Measurements from ENCODE around the gene BUB1B.
"Not testable (repeated sequence)": the region's sequence is repeated elsewhere in the genome, so short reads cannot be mapped to it uniquely, and the experiment has no call there.

BUB1B gene

GRCh38 chr15:40151991-40152390, 8.9 kb upstream of the BUB1B start:
- TF ChIP-seq CTCF (IDR thresholded peaks at IDR 0.05; ENCODE audit: low read depth, low read length, missing control alignments): no peak
- no peak for DNase-seq (ENCODE audit: extremely low read depth, low read depth)
- no peak overlapping the region for H3K4me3 ChIP-seq (replicated peaks; ENCODE audit: low read depth, low read length)

- DNase-seq (ENCODE audit: extremely low read depth, low read depth): not testable (repeated sequence)
Observed at GRCh38 chr15:40154821-40155220, 6.0 kb upstream of the BUB1B start.

GRCh38 chr15:40155270-40155910, 5.5 kb upstream of the BUB1B start:
- no peak for DNase-seq (ENCODE audit: extremely low read depth, low read depth)
- no peak for TF ChIP-seq CTCF (IDR thresholded peaks at IDR 0.05; ENCODE audit: low read depth, low read length, missing control alignments)
- H3K4me3 ChIP-seq (replicated peaks; ENCODE audit: low read depth, low read length): no peak overlapping the region

More at GRCh38 chr15:40154821-40155220, 6.0 kb upstream of the BUB1B start:
- not testable (repeated sequence) for H3K4me3 ChIP-seq (replicated peaks; ENCODE audit: low read depth, low read length)

DNA sequence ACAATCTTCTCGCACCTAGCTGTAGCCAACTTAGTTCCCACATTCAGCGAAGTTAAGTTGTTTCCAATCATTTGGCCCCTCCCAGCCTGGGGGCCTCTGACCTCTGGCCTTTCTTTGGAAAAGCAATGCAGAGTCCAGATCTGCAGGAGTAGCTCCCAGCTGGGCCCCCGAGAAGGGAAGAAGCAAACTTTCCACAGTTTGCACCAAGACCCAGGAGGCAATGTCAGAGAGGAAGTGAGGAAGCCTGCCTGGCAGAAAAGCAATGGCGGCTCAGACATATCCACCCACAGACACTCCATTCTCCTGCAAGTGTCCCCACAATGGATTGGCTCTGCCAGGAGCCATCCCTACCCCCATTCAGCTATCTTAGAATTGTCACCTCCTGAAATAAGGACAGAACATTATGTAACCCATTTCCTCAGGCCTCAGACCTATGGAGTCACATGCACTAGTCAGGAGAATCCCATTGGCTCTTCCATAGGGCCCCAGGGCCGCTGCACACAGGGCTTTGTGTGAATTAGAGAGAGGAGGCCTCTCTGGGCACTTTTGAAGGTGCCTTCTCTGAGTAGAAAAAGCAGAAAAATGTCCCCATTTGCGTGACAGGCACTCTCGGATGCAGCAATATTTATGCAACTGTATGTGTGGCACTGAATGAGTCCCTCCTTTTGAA, 3.0 kb upstream of the BUB1B start:
- no peak for TF ChIP-seq CTCF (IDR thresholded peaks at IDR 0.05; ENCODE audit: low read depth, low read length, missing control alignments)
- H3K4me3 ChIP-seq (replicated peaks; ENCODE audit: low read depth, low read length): no peak overlapping the region
- no peak for DNase-seq (ENCODE audit: extremely low read depth, low read depth)

- no peak overlapping the region for H3K4me3 ChIP-seq (replicated peaks; ENCODE audit: low read depth, low read length)
- DNase-seq (ENCODE audit: extremely low read depth, low read depth): no peak
- no peak for TF ChIP-seq CTCF (IDR thresholded peaks at IDR 0.05; ENCODE audit: low read depth, low read length, missing control alignments)
Observed at GRCh38 chr15:40160021-40160420, 848 bp upstream of the BUB1B start.

- TF ChIP-seq CTCF (IDR thresholded peaks at IDR 0.05; ENCODE audit: low read depth, low read length, missing control alignments): no peak
- H3K4me3 ChIP-seq (replicated peaks; ENCODE audit: low read depth, low read length): peak overlapping the region; percentile 78
- no peak for DNase-seq (ENCODE audit: extremely low read depth, low read depth)
Observed at GRCh38 chr15:40161693-40162391, 973 bp downstream of the BUB1B start.

- TF ChIP-seq CTCF (IDR thresholded peaks at IDR 0.05; ENCODE audit: low read depth, low read length, missing control alignments): no peak
- peak overlapping the region; percentile 78 for H3K4me3 ChIP-seq (replicated peaks; ENCODE audit: low read depth, low read length)
- DNase-seq (ENCODE audit: extremely low read depth, low read depth): no peak
Observed at GRCh38 chr15:40162552-40162951, 1.7 kb downstream of the BUB1B start.

Data from HFF-Myc (cell line).